ENCODE results near the gene METTL18. TPM values are rescaled to one million over a fixed set of nuclear protein-coding genes. Genes with fewer than 3 reads are reported as not detected.

METTL18 gene
- total and polyA plus RNA-seq, 2 of the 13 experiments (the other 11 are each of a cell fraction or from before 2014, with no cell fraction given), result 2.7 to 6.7 TPM

DNA sequence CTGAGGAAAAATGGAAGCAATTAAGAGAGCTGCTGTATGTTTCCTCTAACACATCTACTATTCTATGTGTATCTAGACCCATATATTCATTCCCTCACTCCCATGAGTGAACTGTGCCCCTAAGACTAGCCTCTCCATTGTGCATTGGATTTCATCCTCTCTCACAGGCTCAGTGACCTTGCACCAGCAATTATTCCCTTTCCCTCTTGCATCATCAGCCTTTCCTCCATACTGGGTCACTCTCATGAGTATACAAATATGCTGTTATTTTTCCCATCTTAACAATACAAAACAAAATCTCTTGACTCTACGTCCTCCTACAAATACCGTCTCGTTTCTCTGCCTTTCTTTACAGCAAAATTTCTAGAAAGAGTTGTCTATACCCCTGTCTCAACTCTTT is 29.4 kb upstream of the METTL18 start:
- no peak for TF ChIP-seq ZNF296 (CRISPR knock-in tag; conservative IDR thresholded peaks at IDR 0.05)
- TF ChIP-seq CEBPB (IDR thresholded peaks at IDR 0.05; ENCODE audit: borderline replicate concordance, low read depth, low read length), result peak; percentile 71; the same call in 1 of the 2 replicates
- no peak for TF ChIP-seq CREM (IDR thresholded peaks at IDR 0.05)
- TF ChIP-seq CREM (CRISPR knock-in tag; IDR thresholded peaks at IDR 0.05), result no peak
- 0 out of 4 replicates have a peak, but pooled peaks of 1 of the 2 experiments have one; percentile 18 for TF ChIP-seq ATF4 (CRISPR knock-in tag; IDR thresholded peaks at IDR 0.05)
- TF ChIP-seq CEBPG (CRISPR knock-in tag; IDR thresholded peaks at IDR 0.05), result peak; percentile 56; the same call in 1 of the 2 replicates
- 0 out of 2 replicates have a peak, but pooled peaks have one; percentile 17 for TF ChIP-seq HNF4A (CRISPR knock-in tag; IDR thresholded peaks at IDR 0.05)
- TF ChIP-seq ZNF644 (CRISPR knock-in tag; IDR thresholded peaks at IDR 0.05; ENCODE audit: low read depth), result 0 out of 2 replicates have a peak, but pooled peaks have one; percentile 34
- TF ChIP-seq SOX13 (IDR thresholded peaks at IDR 0.05), result no peak
- peak in 1 of 2 experiments; percentile 21; a peak in 1 of 4 replicates for TF ChIP-seq SOX13 (CRISPR knock-in tag; conservative IDR thresholded peaks at IDR 0.05 in 1 of 2, IDR thresholded peaks at IDR 0.05 in 1 of 2)
- peaks cover 10 to 28% of the 10 kb centered on the region in 2 experiments for H3K36me3 ChIP-seq (replicated peaks in 1 of 2; ENCODE audit: control insufficient read depth in 1 of 2, insufficient read depth in 2 of 2, low read length in 2 of 2)
- no peak for DNase-seq (ENCODE audit: low spot score)
- no peak overlapping the region for H3K4me2 ChIP-seq (ENCODE audit: low read depth, low read length)
- no peak overlapping the region for H3K9ac ChIP-seq (ENCODE audit: insufficient read depth, low read depth, low read length)
- peaks cover 5% of the 10 kb centered on the region; the same call in 1 of the 2 replicates for H3K4me1 ChIP-seq (ENCODE audit: insufficient read depth, low read length)
- H3K79me2 ChIP-seq (ENCODE audit: insufficient read depth, low read length), result no peaks in the 10 kb centered on the region
- H3K9me3 ChIP-seq (ENCODE audit: low read length), result no peaks in the 10 kb centered on the region
- in situ Hi-C loops (cut with HindIII; ENCODE audit: extremely low pct_ligation_motif_present, low pct_unique_long_range_greater_than_20kb), result no loop called here
- BruUV-seq (replicated peaks), result no TSS peak
- intact Hi-C loops (cut with micrococcal nuclease; ENCODE audit: unreplicated experiment), result no loop called here
- 97% methylated on average over 3 of the region's 3 CpGs for WGBS (ENCODE audit: low lambda C conversion rate)
- CTCF ChIA-PET (ENCODE audit: low intra/inter-chr PET ratio, low total read pairs), result no interaction called here
- FAIRE-seq, result no peak
- no peaks in the 10 kb centered on the region for H3K27me3 ChIP-seq (ENCODE audit: control insufficient read depth in 1 of 2, insufficient read depth in 2 of 2, low read length in 2 of 2)
- H3K4me3 ChIP-seq (replicated peaks in 1 of 3; ENCODE audit: insufficient read depth in 1 of 3, low read depth in 2 of 3, low read length in 3 of 3), result no peak overlapping the region
- H3K27ac ChIP-seq (ENCODE audit: extremely low read length, insufficient read depth, low read length), result no peak overlapping the region
- H2AFZ ChIP-seq (ENCODE audit: low read length), result no peak overlapping the region
- ATAC-seq, result peak; percentile 46; the same call in 2 of the 3 replicates
- H4K20me1 ChIP-seq (ENCODE audit: insufficient read depth, low read length), result no peaks in the 10 kb centered on the region
- POLR2A ChIA-PET, result no interaction called here
